Measurements from ENCODE around the gene SYNPO2. TPM values are rescaled to one million over a fixed set of nuclear protein-coding genes. Genes with fewer than 3 reads are reported as not detected.

The SYNPO2 gene
- total and polyA plus RNA-seq, 2 donors (not counting 1 experiment from before 2014, with no cell fraction given): 0.03 to 0.20 TPM

DNA sequence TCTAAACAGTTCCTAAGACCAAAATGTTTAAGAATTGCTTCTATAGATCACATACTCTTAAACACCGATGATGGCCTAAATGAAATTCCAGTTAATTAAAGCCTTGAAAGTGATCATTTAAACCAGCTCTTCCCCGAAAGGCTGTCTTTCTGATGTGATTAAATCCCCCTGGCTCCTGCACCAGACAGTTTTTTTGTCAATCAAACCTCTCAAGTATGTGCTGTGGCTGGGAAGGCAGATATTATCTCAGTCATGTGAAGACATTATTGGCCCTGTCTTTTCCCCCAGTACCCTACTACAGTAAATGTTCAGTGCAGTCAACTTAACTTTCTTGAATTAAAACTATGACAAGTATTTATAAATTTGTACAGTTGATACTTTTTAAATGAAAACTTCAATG is 126.0 kb downstream of the SYNPO2 start:
- Mint-ChIP-seq H3K4me3 (no peak overlapping the region), H3K27ac (no peak overlapping the region), H3K9me3 (ENCODE audit: insufficient read depth) (peaks cover 3% of the 10 kb centered on the region), H3K4me1 (no peaks in the 10 kb centered on the region), H3K27me3 (peaks cover 34% of the 10 kb centered on the region)
- ChIA-PET CTCF (interaction anchor here (1.2 kb wide), 1 partner anchor 26 kb away, joined by 3 read pairs; no protein-coding TSS in a partner anchor), POLR2A (no interaction called here)
- WGBS (ENCODE audit: insufficient coverage): no CpG with 5 or more reads among the region's 2 CpGs
- Histone ChIP-seq H3K36me3 (replicated peaks in 1 of 2; ENCODE audit: control extremely low read depth in 1 of 2, control insufficient read depth in 1 of 2, extremely low read depth in 1 of 2, insufficient read depth in 2 of 2, low read length in 1 of 2) (no peaks in the 10 kb centered on the region), H3K27ac (ENCODE audit: low read length in 2 of 2) (no peak overlapping the region), H4K20me1 (ENCODE audit: control insufficient read depth, insufficient read depth, low read length, poor library complexity, severe bottlenecking) (no peaks in the 10 kb centered on the region), H3K27me3 (replicated peaks in 1 of 4; ENCODE audit: control extremely low read depth in 1 of 4, control insufficient read depth in 3 of 4, insufficient read depth in 4 of 4, low read length in 3 of 4) (no peaks in the 10 kb centered on the region), H3K4me3 (ENCODE audit: control extremely low read depth in 1 of 5, extremely low read depth in 1 of 5, insufficient read depth in 1 of 5, low read depth in 2 of 5, low read length in 4 of 5) (no peak overlapping the region), H3K79me2 (ENCODE audit: control insufficient read depth, insufficient read depth, low read length) (no peaks in the 10 kb centered on the region), H3K4me1 (ENCODE audit: control insufficient read depth in 2 of 2, insufficient read depth in 2 of 2, low read length in 2 of 2) (no peaks in the 10 kb centered on the region), H3K9ac (ENCODE audit: low read length) (no peak overlapping the region), H2AFZ (ENCODE audit: insufficient read depth, low read depth, low read length, poor library complexity, severe bottlenecking) (no peak overlapping the region), H3K9me3 (ENCODE audit: control extremely low read depth in 1 of 3, control insufficient read depth in 2 of 3, insufficient read depth in 1 of 3, low read length in 2 of 3) (no peaks in the 10 kb centered on the region), H3K4me2 (replicated peaks; ENCODE audit: low read depth, low read length, poor library complexity, severe bottlenecking) (no peak overlapping the region)
- no peak for ATAC-seq (ENCODE audit: low read depth)
- intact Hi-C loops (cut with micrococcal nuclease): no loop called here
- DNase-seq: no peak
- TF ChIP-seq, protein P1, sequence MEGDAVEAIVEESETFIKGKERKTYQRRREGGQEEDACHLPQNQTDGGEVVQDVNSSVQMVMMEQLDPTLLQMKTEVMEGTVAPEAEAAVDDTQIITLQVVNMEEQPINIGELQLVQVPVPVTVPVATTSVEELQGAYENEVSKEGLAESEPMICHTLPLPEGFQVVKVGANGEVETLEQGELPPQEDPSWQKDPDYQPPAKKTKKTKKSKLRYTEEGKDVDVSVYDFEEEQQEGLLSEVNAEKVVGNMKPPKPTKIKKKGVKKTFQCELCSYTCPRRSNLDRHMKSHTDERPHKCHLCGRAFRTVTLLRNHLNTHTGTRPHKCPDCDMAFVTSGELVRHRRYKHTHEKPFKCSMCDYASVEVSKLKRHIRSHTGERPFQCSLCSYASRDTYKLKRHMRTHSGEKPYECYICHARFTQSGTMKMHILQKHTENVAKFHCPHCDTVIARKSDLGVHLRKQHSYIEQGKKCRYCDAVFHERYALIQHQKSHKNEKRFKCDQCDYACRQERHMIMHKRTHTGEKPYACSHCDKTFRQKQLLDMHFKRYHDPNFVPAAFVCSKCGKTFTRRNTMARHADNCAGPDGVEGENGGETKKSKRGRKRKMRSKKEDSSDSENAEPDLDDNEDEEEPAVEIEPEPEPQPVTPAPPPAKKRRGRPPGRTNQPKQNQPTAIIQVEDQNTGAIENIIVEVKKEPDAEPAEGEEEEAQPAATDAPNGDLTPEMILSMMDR (IDR thresholded peaks at IDR 0.05): no peak
- no peak for TF ChIP-seq EZH2 (IDR thresholded peaks at IDR 0.05; ENCODE audit: borderline replicate concordance, insufficient read depth, low read depth, low read length, poor library complexity, severe bottlenecking)

DNA sequence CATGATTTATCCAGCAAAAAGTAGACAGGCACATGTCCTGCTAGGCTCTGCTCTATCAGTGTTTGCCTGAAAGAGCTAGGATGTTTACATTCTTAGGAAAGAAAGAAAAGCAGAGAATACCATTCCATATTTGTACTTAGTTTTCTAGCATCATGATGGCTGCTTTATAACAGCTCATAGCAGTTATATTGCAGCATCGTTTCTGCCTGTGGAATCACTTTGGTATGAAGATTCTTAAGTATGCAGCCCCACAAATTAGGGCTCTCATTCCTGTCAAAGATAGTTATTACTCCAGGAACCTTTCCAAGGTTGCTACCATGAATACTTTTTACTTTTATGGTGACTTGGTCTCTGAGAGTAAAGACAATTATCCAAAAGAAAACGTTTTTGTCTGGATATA is 128.0 kb downstream of the SYNPO2 start:
- ChIA-PET POLR2A (no interaction called here), CTCF (no interaction called here)
- Histone ChIP-seq H4K20me1 (ENCODE audit: control insufficient read depth, insufficient read depth, low read length, poor library complexity, severe bottlenecking) (no peaks in the 10 kb centered on the region), H3K4me3 (ENCODE audit: control extremely low read depth in 1 of 5, extremely low read depth in 1 of 5, insufficient read depth in 1 of 5, low read depth in 2 of 5, low read length in 4 of 5) (no peak overlapping the region), H3K4me2 (replicated peaks; ENCODE audit: low read depth, low read length, poor library complexity, severe bottlenecking) (no peak overlapping the region), H3K36me3 (replicated peaks in 1 of 2; ENCODE audit: control extremely low read depth in 1 of 2, control insufficient read depth in 1 of 2, extremely low read depth in 1 of 2, insufficient read depth in 2 of 2, low read length in 1 of 2) (no peaks in the 10 kb centered on the region), H3K9me3 (ENCODE audit: control extremely low read depth in 1 of 3, control insufficient read depth in 2 of 3, insufficient read depth in 1 of 3, low read length in 2 of 3) (no peaks in the 10 kb centered on the region), H3K27ac (ENCODE audit: low read length in 2 of 2) (no peak overlapping the region), H3K79me2 (ENCODE audit: control insufficient read depth, insufficient read depth, low read length) (no peaks in the 10 kb centered on the region), H3K27me3 (replicated peaks in 1 of 4; ENCODE audit: control extremely low read depth in 1 of 4, control insufficient read depth in 3 of 4, insufficient read depth in 4 of 4, low read length in 3 of 4) (no peaks in the 10 kb centered on the region), H3K9ac (ENCODE audit: low read length) (no peak overlapping the region), H2AFZ (ENCODE audit: insufficient read depth, low read depth, low read length, poor library complexity, severe bottlenecking) (no peak overlapping the region), H3K4me1 (ENCODE audit: control insufficient read depth in 2 of 2, insufficient read depth in 2 of 2, low read length in 2 of 2) (no peaks in the 10 kb centered on the region)
- Mint-ChIP-seq H3K27ac (no peak overlapping the region), H3K4me1 (no peaks in the 10 kb centered on the region), H3K27me3 (peaks cover 29% of the 10 kb centered on the region), H3K9me3 (ENCODE audit: insufficient read depth) (peaks cover 3% of the 10 kb centered on the region), H3K4me3 (no peak overlapping the region)
- TF ChIP-seq EZH2 (IDR thresholded peaks at IDR 0.05; ENCODE audit: borderline replicate concordance, insufficient read depth, low read depth, low read length, poor library complexity, severe bottlenecking): no peak
- TF ChIP-seq, protein P1 (IDR thresholded peaks at IDR 0.05): no peak
- DNase-seq: no peak
- intact Hi-C loops (cut with micrococcal nuclease): no loop called here
- no CpG with 5 or more reads among the region's 2 CpGs for WGBS (ENCODE audit: insufficient coverage)
- ATAC-seq (ENCODE audit: low read depth): no peak

Measured in B cell (primary cell).